ENCODE measurements around the gene ZNF230.

DNA sequence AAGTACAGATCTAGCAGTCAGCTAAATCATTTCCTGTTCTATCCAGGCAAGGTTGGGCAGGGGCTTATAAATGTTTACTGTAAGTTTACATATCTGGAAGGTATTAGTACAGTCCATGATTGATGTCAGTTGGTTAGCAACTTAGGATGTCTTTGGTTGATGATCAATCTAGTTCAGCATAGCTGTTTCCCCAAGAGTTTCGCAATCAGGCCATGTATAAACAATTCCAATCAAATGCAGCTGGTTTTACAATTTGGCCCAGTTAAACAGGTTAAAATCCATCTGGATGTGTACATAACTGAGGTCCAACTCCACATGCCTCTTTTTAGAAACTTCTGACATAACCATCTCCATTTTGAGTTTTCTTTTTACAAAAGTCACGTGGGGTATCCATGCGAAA lies 44.9 kb upstream of the ZNF230 start:
- TF ChIP-seq, protein P1, sequence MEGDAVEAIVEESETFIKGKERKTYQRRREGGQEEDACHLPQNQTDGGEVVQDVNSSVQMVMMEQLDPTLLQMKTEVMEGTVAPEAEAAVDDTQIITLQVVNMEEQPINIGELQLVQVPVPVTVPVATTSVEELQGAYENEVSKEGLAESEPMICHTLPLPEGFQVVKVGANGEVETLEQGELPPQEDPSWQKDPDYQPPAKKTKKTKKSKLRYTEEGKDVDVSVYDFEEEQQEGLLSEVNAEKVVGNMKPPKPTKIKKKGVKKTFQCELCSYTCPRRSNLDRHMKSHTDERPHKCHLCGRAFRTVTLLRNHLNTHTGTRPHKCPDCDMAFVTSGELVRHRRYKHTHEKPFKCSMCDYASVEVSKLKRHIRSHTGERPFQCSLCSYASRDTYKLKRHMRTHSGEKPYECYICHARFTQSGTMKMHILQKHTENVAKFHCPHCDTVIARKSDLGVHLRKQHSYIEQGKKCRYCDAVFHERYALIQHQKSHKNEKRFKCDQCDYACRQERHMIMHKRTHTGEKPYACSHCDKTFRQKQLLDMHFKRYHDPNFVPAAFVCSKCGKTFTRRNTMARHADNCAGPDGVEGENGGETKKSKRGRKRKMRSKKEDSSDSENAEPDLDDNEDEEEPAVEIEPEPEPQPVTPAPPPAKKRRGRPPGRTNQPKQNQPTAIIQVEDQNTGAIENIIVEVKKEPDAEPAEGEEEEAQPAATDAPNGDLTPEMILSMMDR (IDR thresholded peaks at IDR 0.05; ENCODE audit: low read depth, low read length, missing input control) = no peak
- TF ChIP-seq RXRA (IDR thresholded peaks at IDR 0.05) (no peak), EGR1 (IDR thresholded peaks at IDR 0.05; ENCODE audit: low read depth in 2 of 2) (no peak), RAD21 (IDR thresholded peaks at IDR 0.05) (no peak), TAF1 (conservative IDR thresholded peaks at IDR 0.05) (no peak), GABPA (IDR thresholded peaks at IDR 0.05 in 1 of 2, conservative IDR thresholded peaks at IDR 0.05 in 1 of 2) (peak in 1 of 2 donors; percentile 46), YY1 (IDR thresholded peaks at IDR 0.05) (peak; percentile 23), SP1 (IDR thresholded peaks at IDR 0.05) (no peak), JUND (IDR thresholded peaks at IDR 0.05) (no peak), HNF4G (IDR thresholded peaks at IDR 0.05) (no peak), FOXA1 (IDR thresholded peaks at IDR 0.05) (no peak), REST (IDR thresholded peaks at IDR 0.05) (no peak)
- TF ChIP-seq, protein P2, sequence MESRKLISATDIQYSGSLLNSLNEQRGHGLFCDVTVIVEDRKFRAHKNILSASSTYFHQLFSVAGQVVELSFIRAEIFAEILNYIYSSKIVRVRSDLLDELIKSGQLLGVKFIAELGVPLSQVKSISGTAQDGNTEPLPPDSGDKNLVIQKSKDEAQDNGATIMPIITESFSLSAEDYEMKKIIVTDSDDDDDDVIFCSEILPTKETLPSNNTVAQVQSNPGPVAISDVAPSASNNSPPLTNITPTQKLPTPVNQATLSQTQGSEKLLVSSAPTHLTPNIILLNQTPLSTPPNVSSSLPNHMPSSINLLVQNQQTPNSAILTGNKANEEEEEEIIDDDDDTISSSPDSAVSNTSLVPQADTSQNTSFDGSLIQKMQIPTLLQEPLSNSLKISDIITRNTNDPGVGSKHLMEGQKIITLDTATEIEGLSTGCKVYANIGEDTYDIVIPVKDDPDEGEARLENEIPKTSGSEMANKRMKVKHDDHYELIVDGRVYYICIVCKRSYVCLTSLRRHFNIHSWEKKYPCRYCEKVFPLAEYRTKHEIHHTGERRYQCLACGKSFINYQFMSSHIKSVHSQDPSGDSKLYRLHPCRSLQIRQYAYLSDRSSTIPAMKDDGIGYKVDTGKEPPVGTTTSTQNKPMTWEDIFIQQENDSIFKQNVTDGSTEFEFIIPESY (IDR thresholded peaks at IDR 0.05) = no peak
